HG03469 (cell line): ENCODE data around the gene FGF9.

Experiments used
- ATAC-seq: cut with Tn5 transposase; IDR thresholded peaks from one replicate; pipeline ENCODE4 v1.9.1; 2021; ENCODE audit warnings: mild to moderate bottlenecking, moderate library complexity, moderate number of reproducible peaks; ENCODE audit not compliant: unreplicated experiment

Gene FGF9

DNA sequence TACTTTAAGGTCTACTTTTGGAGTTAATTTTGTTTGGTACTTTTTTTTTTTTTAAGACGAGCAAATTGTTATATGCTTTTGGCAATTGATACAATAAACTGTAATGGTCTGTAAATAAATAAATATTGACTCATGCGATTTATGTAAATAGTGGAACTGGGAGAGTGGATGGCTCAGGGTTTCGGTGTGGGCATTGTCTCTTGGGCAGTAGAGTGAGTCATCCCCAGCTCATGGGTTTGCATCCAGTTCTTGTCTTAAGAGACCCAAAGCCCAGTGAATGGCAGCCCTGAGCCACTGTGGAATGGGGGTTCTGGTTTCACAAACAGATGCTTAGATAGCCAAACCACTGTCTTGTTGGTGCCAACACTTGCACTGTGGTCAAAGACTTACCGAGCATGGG lies 33.0 kb downstream of the FGF9 start:
- ATAC-seq = no peak

DNA sequence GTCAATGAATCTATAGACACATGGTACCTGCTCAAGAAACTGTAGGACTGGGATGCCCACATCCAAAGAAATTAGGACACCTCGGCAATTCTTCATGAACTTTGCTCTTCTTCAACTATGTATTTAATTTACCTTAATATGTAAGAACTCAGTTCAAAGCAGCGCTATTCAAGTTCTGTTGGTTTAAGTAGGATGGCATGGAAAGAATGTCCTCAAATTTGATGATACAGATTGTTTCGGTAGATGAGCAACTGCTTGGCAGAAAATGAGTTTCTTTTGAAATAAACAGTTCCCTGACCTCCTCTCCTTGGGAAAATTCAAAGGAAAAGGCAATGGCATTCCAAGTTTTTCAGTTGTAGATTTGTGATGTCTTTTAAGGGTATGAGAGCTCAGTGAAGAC lies 36.7 kb downstream of the FGF9 start:
- no peak for ATAC-seq

DNA sequence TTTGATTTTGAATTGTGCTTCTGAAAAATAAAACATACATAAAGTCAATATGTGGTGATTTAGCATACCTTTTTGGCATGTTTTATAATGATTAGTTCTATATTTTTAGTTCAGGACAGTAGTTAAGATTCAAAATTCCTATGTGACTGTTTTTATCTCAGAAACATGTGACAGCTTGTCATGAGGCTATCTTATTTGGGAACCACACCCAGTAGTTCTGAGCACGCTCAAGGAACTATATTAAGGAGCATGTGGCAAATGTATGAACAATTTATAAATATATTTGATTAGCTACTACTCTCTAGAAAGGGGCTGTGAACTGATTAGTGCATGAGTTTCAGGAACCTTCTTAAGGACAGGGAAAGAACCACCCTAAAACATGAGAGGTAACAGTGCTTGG lies 38.8 kb downstream of the FGF9 start:
- no peak for ATAC-seq

DNA sequence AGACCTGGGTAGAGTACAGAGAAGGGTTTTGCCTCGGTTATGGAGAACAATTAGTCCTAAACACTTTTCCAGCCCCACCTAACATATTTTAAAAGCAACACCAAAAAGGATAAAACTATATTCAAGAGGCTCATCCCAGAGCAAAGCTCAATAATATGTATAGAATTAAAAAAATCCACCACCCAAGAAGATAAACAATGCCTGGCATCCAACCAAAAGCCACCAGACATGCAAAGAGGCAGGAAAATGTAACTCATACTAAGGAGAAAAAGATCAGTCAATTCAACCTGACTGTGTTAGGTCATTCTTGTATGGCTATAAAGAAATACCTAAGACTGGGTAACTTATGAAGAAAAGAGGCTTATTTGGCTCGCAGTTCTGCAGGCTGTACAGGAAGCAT lies 39.3 kb downstream of the FGF9 start:
- no peak for ATAC-seq

DNA sequence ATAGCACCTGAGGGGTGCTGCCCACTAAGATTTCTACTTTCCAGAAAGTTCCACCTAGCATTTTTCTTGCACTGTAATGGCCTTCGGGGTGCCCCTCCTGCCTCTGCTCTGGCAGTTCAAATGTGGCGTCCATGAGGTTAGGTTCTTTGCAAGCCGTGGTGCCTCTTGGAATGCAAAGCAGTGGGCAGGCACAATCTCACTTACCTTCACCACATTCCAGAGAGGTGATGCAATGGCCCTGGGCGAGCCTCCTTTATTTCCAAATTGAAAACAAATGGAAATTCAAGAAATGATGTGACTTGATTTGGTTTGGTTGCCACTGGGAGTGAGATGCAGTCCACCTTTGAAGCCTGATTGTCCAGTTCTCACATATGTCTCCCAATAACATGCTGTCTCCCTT lies 46.9 kb downstream of the FGF9 start:
- ATAC-seq = no peak

DNA sequence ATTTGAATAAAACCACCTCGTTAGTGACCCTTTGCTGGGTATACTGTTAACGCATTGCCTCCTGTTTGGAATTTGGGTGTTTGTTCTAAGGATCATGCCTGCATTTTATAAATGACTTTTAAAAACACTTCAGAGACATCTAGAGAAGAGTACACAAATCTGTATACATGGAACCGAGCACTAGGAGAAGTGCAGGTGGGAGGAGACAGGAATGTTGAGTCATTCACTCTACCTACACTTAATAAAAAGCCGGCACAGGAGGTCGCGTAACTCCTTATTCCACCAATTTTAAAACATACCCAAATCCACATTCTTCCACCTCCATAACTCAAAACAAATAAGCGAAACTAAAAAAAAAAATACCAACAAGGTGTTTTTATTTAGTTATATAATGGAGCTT lies 48.6 kb downstream of the FGF9 start:
- no peak for ATAC-seq

DNA sequence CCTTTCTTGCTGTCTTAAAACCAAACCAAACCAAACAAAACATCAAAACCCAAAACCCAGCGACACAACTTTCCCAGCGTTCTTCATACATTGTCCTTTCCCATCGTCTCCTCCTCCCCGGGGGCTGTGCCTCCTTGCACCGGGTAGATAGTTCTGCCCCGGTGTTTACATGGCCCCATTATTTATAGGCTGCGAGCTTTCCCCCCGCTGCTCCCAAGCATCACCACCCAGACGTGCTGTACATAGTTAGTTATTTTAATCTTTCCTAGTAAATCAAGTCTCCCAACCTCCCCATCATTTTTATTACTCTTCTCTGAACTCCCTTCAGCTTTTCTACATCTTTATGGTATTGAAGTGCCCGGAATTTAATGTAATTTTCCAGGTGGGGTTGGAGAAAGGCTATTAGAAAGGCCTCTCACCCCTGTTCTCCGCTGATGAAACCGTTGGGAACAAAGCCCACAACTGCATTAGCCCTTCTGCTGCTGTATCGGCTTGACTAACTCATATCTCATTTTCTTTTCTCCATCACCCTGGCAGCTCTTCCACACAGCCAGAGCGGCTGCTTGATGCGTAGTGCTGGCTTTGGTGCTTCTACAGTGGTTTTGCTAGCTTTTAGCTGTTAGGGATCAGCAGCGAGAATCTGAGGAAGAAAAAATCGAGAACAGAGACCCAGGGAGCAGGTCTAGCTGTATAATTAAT lies 53.1 kb downstream of the FGF9 start:
- ATAC-seq = no peak

DNA sequence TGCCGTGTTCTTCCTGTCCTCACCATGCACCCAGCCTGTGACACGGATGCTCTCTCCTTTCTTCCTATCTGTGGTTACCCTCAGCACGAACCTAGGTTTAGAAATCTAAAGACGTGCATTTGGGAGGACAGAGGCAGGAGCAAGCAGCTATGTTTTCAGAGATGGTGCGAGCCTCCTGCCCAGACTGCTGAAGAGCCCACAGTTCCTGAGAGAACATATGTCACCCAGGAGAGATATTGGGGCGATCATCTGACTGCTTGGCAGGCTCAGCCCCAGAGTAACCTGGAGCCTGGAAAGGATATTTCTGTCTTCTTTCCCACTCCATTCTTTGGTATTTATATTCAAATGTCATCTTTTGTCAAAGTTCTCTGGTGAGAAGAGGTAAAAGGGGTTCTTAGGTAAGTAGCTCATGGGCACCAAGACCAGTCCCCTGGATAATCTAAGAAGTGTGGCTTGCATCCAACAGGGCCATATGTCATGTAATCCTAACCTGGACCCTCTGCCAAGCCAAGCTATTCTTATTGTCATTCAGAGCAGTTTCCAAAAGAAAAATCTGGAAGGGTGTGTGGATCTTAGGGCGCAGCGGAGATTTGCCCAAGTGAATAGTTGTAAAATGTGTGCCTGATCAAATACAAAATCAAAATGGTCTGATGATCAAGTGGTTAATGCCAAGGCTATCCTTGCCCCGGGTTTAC lies 59.5 kb downstream of the FGF9 start:
- ATAC-seq = no peak

DNA sequence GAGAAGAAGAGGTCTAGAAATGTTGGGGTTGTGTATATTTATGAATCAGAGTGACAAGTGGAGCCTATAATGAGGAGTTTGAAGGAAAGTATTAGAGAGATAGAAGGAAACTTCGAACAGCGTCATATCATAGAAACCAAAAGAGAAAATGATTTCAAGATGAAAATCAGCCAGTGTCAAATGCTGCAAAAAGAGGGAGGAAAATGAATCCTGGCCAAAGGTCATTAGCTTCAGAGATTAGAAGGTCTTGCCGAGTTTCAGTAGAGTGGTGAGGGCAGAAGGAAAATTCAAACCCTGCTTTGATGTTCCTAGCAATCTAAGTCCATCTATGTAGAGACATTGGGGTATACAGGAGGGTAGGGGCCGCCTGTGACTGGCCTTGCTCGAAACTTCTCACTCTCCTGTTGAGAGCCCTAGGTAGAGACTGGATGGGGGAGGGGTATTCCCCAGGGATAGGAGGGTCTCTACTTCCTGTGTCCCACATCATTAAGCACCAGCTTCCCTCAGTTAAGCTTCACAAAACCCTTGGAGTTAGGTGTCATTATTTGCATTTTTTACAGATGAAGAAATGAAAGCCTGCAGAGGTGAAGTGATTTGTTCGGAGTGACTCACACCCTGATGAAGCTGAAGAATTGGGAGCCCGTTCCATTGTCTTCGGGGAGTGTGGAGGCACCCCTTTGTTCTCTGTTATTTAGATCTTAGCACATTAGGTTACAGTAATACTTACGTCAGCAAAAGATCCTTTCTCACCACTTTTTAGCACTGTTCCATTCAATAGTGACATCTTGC lies 62.8 kb downstream of the FGF9 start:
- ATAC-seq = no peak

DNA sequence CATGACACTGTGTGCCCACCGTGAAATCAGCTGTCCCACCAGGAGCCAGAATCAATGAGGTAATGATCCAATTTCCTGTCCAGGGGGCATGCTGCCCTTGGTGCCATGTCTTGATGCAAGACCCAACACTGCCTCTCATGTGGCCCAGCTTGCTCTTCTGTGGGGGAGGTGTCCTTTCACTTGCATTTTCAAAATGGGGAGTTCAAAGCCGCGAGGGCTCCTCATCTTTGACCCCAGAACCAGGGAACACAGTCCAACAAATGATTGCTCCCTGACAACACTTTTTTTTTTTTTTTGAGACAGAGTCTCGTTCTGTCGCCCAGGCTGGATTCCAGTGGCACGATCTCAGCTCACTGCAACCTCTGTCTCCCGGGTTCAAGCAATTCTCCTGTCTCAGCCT lies 64.1 kb downstream of the FGF9 start:
- ATAC-seq = no peak

DNA sequence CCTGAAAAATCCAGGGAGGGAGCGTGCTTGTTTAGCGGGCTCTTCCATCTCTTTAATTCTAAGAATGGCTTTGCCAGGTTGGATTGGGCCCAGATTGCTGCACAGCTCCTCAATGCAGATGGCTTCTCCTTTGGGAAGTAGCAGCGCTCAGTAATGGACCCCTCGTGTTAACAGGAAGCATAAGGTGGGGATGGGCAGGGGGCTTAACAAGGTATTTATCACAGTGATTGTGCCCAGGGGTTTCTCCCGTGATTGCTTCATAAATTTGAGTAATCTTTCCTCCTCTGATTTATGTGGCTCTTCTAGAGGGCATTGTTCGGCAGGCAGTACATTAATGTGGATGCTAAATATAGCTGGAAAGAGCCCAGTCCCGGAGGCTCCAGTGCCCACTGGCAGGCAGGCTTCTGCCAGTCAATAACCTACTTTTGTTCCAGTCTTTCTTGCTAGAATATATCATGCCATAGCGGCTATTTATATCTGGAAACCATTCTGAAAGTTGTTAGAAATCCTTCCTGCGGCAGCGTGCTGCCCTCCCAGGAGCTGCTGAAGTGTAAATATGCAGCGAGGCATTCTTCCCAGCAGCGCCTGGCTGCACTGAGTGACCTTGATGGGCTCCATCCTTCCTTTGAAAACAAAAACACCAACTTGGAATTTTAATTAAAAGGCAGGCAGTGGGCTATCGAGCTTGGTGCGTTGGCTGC lies 65.0 kb downstream of the FGF9 start:
- no peak for ATAC-seq

DNA sequence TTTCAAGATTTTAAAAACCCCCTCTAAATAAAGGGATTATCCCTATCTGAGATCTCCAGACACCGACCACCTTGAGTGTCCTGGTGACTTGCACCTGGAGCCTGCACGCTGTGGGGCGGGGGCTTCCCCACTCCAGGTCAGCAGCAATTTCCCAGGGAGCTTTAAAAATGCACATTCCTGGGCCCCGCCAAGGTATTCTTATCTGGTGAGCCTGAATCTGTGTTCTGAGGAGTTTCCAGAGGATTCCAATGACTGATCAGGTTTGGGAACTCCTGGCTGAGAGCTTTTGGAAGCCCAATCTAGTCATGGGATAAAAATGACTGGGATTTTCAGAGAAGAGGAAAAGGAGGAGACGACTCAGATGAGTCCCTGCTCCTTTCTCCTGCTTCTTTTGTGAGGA lies 66.1 kb downstream of the FGF9 start:
- ATAC-seq = no peak

DNA sequence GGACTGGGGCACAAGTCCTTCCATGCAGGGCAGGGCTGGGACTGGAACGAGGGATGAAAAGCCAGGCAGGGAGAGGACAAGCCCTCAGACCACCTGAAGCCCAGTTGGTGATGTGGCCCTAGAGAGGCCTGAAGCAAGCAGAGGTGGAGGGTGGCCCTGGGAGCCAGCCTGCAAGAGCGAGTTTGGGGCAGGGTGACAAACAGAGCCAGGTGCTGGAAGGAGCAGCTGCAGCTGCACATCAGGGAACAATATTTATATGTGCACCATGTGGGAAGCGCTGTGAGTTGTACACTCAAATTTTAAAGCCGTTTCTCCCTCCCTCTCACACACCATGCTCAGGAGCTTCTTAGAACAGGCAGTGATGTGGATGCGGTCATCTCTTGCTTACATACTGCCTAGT lies 67.8 kb downstream of the FGF9 start:
- ATAC-seq = no peak

DNA sequence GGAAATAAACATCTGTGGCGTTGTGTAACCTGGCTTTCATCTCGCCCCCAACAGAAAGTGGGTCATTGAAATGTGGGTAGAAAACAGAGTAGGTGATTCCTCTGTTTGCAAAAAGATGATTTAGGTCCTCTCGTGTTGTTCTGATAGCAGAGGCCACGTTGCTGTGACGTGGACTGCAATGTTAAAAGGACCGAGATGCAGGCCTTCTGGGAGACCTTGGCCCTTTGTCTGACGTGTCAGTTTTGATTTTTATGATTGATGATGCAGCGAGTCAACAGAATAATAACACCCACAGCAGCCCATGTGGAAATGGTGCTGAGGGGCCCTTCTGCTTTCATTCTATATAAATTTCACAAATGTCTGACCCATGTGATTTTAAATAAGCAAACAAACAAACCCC lies 68.9 kb downstream of the FGF9 start:
- no peak for ATAC-seq

DNA sequence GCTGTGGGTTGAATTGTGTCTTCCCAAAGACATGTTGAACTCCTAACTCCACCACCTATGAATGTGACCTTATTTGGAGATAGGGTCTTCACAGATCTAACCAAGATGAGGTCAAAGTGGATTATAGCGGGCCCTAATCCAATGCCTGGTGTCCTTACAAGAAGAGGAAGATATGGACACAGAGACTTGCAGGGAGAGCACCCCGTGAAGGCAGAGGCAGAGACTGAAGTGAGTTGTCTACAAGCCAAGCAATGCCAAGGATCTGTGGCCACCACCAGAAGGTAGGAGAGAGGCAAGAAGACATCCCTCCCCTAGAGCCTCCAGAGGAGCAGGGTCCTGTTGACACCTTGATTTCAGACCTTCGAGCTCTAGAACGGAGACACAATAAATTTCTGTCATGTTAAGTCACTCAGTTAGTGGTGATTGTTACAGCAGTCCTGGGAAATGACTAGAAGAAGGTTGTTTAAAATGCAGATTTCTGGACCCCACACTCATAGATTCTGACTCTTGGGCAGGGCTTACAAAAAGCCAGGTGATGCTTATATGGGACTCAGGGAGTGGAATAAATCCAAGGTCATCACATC lies 70.6 kb downstream of the FGF9 start:
- ATAC-seq = no peak

DNA sequence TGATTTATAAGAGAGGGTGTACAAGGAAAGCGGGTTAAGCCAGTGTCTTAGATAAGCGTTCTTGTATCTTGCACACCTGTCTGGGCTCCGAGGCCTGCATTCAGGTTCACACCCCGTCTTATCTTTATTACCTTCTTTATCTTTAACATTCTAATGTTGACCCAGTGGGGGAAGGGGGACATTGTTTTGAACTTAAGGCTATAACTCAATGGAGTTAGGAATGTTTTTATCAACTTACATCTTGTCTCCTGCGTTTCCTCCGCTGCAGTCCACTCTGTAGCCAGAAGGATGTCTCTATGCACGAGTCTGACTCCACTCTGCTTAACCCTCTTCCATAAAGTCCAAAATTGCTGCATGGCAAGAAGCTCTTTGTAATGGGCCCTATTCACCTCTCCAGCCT lies 71.2 kb downstream of the FGF9 start:
- ATAC-seq = no peak

DNA sequence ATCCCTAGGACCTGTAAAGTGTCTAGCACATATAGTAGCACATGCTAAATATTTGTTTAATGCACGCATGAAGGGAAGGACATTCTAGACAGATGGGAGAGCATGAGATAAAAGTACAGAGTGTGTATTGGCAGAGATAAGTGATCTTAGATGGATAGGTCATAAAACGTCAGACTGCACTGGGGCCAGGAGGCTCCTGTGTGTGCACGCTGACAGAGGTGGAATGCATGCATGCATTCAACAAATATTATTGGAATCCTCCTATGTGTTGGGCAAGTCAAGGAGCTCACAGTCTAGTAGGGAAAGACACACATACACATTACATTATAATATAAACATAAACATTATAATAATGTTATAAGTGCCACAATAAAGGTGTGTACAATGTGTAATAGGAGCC lies 73.3 kb downstream of the FGF9 start:
- ATAC-seq = no peak

DNA sequence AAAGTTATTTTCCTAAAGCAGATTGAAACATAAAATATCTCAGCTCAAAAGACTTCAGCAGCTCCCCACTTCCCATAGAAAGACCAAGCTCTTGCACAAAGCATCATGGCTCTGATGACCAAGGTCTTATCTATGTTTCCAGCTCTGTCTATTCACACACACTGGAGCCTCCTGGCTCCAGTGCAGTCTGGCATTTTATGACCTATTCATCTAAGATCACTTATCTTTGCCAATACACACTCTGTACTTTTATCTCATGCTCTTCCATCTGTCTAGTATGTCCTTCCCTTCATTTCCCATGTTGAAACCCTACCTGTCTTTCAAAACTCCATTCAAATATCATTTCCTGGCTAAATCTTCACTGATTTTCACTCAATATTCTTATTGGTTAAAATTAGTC lies 74.4 kb downstream of the FGF9 start:
- ATAC-seq = no peak

DNA sequence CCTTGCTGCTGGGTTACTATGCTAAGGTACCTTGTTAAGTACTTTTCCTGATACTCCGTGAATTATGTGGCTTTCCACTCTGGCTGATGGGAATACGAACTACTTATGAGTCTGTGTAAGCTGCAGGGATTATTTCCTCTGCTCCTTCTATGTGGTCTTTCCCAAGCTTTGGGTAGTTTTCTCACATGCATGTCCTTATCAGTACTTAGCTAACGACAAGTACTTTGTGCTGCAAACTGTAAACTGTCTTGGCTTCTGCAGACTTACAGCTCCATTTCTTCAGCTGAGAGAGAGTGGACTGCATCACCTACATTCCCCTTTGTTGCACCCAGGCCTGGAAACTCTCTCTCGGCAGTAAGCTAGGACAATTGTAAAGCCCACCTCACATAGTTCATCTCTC lies 76.6 kb downstream of the FGF9 start:
- ATAC-seq = no peak

DNA sequence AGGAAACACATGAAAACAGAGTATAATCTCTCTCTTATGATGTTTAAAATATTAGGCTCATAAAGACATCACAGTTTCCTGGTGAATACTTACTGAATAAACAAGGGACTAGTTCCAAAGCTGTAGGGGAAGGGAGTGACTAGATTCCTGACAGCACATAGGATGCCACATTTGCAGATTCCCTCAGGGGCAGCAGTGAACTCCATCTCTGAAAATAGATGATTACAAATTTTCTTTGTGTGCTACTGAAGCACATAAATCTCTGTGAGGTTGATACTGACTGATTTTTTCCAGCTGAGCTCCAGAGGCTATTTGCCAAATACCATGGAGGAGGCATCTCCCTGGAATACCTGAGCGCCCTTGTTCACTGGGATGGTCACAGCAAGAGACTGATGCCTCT lies 77.3 kb downstream of the FGF9 start:
- no peak for ATAC-seq

DNA sequence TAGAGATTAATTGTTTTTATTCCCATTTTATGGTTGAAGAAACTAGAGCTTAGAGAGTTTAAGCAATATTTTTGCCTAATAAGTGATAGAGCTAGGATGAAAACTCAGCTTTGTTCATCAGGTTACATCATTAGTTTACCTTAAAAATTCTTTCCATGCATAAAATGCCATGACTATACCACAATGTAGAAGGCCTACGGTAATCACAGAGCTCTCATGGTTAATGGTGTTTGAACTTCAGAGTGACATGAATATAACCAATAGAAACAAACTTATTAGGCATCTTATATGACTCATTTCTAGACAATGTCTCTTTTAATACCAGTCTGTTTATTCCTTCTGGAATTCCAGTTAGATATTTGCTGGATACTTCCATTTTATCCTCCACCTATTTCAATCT lies 78.5 kb downstream of the FGF9 start:
- no peak for ATAC-seq
